HUES48 (cell line): ENCODE measurements around the gene CREB3L1.

ENCODE experiments used
- H3K27ac ChIP-seq: one replicate; pipeline ENCODE4 v1.7.0; 2013; ENCODE audit warnings: low read depth, low read length, inconsistent platforms
- H3K27me3 ChIP-seq: 2 replicates; pipeline ENCODE4 v1.6.1; 2013; ENCODE audit warnings: mild to moderate bottlenecking, low read length; ENCODE audit not compliant: control insufficient read depth, insufficient read depth
- H3K36me3 ChIP-seq: 2 replicates; pipeline ENCODE4 v1.6.1; 2013; ENCODE audit warnings: low read length; ENCODE audit not compliant: control insufficient read depth, insufficient read depth
- H3K4me1 ChIP-seq: 2 replicates; pipeline ENCODE4 v1.6.1; 2013; ENCODE audit warnings: mild to moderate bottlenecking, low read length; ENCODE audit not compliant: control insufficient read depth, insufficient read depth
- H3K4me3 ChIP-seq: 2 replicates; pipeline ENCODE4 v1.5.1; 2013; ENCODE audit warnings: mild to moderate bottlenecking, low read depth, low read length
- H3K9ac ChIP-seq: 2 replicates; pipeline ENCODE4 v1.6.1; 2013; ENCODE audit warnings: mild to moderate bottlenecking, low read depth, low read length, moderate library complexity
- H3K9me3 ChIP-seq: 2 replicates; pipeline ENCODE4 v1.6.1; 2013; ENCODE audit warnings: low read length; ENCODE audit not compliant: control insufficient read depth, insufficient read depth

Gene CREB3L1

DNA sequence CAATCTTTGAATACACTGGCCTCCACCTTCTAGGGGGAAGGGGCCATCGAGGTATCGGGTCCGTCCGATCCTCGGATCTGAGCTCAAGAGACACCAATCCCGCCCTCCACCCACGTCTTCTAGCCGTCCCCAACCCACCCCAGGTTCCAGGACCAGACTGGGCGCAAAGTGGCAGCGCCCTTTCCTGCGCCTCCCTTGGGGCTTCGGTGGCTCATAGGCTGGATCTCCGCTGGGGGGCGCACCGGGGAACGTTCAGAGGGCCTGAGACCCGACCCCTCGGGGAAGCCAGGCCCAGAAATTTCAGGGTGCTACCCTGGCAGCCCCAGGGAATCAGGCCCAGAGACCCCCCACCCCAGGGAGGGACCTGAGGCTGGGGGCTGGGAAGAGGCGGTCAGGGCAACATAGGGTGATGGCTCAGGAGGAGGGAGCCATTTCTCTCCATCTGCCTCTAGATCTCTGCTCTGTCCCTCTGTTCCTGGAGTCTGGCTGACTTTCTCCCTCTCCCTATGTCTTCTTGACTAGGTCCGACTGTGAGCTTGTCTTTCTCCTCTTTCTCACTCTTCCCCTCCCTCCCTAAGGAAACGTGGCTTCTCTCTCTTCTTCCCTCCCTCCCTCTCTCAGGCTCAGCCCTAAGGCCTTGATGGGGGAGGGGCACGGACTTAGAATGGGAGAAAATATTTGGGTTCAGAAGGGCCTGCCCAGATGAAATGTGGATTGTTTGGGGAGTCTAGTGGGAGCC, 1.1 kb downstream of the CREB3L1 start:
- Histone ChIP-seq H3K27me3 (peaks cover 4% of the 10 kb centered on the region; the same call in 1 of the 2 replicates), H3K36me3 (no peaks in the 10 kb centered on the region), H3K4me1 (peaks cover 31% of the 10 kb centered on the region), H3K4me3 (peak overlapping the region; percentile 78), H3K27ac (no peak overlapping the region), H3K9me3 (no peaks in the 10 kb centered on the region), H3K9ac (0 out of 2 replicates have a peak overlapping the region, but pooled peaks have one; percentile 18)

DNA sequence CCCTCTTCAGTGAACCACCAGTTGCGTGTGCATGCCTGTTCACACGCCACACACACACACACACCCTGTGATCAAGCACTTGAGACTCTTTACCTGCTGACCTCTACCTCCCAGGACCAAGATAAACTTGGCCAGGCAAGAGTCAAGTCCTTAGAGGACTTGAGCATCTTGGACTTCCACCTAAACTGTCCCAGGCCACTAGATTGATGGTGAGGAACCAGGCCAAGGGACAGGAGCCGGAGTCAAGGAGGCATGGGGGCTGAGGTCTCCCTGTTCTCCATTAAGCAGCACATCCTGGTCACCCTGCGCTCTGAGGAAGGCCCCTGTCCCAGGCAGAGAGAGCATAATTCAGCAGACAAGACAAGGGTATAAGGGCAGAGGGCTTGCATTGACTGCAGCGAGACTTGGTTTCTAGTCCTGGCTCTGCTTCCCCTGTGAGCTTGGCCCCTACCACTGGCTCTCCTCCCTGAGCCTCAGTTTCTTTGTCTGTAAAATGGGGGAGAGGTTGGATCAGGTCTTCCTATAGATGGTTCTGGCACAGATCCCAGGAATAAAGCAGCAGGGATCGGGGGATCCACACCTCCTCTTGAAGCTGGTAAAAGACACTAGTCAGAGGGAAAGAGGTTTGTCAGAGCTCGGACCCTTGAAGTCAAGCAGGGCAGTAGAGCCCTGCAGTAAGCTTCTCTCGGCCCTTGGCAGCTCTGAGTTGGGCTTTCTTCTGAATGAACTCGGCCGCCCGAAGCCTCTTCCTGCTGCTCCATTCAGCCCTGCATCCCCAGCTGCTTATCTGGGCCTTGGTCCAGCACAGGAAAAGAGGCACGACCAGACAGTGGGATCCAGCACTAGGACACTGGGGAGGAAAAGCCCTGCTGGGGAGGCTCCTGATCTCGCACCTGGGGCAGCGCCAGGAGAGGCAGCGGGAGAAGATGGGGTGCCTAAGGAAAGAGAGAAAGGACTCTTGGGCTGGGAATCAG, 2.0 kb downstream of the CREB3L1 start:
- Histone ChIP-seq H3K9ac (no peak overlapping the region), H3K36me3 (no peaks in the 10 kb centered on the region), H3K4me1 (peaks cover 31% of the 10 kb centered on the region), H3K9me3 (no peaks in the 10 kb centered on the region), H3K4me3 (peak overlapping the region; percentile 78; the same call in 1 of the 2 replicates), H3K27me3 (peaks cover 4% of the 10 kb centered on the region; the same call in 1 of the 2 replicates), H3K27ac (no peak overlapping the region)

DNA sequence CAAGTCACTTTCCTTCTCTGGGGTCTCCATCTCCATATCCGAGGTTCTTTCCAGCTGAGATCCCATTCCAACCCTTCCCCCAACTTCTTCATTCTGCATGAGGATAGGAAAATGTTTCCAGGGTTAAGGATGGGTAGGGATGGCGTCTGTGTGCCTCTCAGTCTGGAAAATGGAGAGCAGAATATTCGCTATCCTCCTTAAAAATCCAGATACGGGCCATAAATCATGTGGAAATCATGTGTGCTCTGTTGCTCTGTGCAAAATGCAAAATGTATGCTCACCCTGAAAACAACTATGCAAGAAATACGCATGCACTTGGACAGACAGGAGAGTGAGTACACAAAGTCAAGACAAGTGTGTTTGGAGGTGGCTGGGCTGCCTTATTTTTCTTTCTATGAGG, 3.2 kb downstream of the CREB3L1 start:
- H3K4me3 ChIP-seq, result no peak overlapping the region

DNA sequence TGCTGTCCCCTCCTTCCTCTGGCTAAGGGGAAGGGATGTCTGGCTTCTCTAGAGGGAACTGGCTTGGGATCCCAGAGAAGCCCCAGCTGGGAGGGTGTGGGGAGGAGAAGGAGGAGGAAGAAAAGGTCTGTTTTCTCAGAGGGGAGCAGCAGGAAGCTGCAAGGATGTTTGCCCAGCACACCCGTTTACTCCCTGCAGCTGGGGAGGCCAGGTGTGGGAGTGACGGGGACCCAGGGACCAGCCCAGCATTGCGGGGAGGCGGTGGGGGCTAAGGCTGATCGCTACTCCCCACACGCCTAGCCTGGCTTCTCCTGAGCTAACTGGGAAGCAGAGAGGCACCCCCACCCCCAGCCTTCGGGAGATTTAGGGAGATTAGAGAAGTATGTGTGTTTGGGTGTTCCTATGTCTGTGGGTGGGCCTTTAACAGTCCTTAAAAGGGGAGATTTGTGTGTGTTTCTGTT, 3.9 kb downstream of the CREB3L1 start:
- Histone ChIP-seq H3K9me3 (no peaks in the 10 kb centered on the region), H3K4me3 (peak overlapping the region; percentile 27), H3K4me1 (peaks cover 31% of the 10 kb centered on the region), H3K36me3 (no peaks in the 10 kb centered on the region), H3K27me3 (peaks cover 4% of the 10 kb centered on the region; the same call in 1 of the 2 replicates), H3K9ac (peak overlapping the region; percentile 4; the same call in 1 of the 2 replicates), H3K27ac (peak overlapping the region; percentile 53)

More for the DNA sequence above, 3.2 kb downstream of the CREB3L1 start:
- peaks cover 31% of the 10 kb centered on the region for H3K4me1 ChIP-seq
- H3K9ac ChIP-seq, result no peak overlapping the region
- H3K9me3 ChIP-seq, result no peaks in the 10 kb centered on the region
- H3K36me3 ChIP-seq, result no peaks in the 10 kb centered on the region
- H3K27ac ChIP-seq, result no peak overlapping the region
- H3K27me3 ChIP-seq, result peaks cover 4% of the 10 kb centered on the region; the same call in 1 of the 2 replicates

DNA sequence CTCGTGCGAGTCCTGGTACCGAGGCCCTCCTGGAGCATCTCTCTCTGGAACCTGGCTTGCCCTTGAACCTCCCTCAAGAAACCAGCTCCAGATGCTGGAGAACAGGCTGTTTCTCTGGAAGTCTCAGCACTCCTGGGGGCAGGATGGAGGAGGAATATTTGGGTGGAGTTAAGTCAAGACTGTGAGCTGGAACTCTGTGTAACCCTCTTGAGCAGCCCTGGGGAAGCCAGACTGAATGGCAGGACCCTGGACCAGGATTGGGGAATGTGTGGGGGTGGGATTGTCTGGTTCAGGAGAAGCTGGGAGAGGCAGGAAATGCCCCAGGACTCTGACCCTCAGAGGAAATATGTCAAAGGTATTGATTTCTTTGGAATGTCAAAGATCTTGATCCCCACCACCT, 7.7 kb downstream of the CREB3L1 start:
- Histone ChIP-seq H3K27ac (no peak overlapping the region), H3K9me3 (no peaks in the 10 kb centered on the region), H3K36me3 (no peaks in the 10 kb centered on the region), H3K4me1 (peaks cover 20% of the 10 kb centered on the region), H3K9ac (no peak overlapping the region), H3K4me3 (no peak overlapping the region), H3K27me3 (no peaks in the 10 kb centered on the region)

DNA sequence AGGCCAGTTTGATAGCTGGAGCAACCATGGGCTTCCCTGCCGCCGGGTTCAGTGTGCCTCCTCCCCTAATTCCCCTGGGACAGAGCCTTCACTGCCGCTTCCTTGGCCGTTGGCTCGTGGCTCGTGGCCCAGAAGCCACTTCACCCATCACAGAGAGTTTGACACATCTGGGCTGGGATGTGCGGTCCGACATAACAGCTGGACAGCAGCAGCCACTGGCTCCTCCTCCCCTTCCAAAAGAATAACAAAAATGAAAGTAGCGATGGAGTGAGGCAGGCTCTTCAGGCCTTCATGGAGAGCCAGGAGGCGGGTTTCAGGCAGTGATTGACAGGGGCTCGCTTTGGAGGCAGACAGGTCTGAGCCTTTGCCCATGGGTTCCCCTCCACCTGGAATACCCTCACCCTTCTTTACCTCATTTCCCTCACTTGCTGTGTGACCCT, 8.2 kb downstream of the CREB3L1 start:
- no peaks in the 10 kb centered on the region for H3K36me3 ChIP-seq
- no peak overlapping the region for H3K4me3 ChIP-seq
- H3K27me3 ChIP-seq, result no peaks in the 10 kb centered on the region
- H3K27ac ChIP-seq, result no peak overlapping the region
- H3K9me3 ChIP-seq, result no peaks in the 10 kb centered on the region
- peaks cover 20% of the 10 kb centered on the region for H3K4me1 ChIP-seq
- no peak overlapping the region for H3K9ac ChIP-seq

DNA sequence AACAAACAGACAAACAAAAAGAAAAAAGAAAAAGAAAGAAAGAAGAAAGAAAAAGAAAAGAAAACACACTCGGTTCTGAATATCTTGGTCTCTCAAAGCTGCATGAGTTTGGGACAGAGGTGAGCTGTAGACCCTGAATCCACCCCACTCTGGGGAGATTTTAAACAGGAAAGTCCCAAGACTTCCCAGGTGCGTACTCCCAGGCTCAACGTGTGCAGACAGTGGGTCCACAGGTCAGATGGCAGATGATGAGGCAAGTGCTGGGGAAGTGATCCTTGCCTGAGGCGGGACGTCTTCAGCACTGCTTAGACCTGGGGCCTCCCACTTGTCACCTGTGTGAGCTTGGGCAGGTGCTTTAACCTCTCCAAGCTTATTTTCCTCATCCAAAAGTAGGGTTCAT, 9.3 kb downstream of the CREB3L1 start:
- no peaks in the 10 kb centered on the region for H3K9me3 ChIP-seq
- H3K4me3 ChIP-seq, result no peak overlapping the region
- no peaks in the 10 kb centered on the region for H3K27me3 ChIP-seq
- no peak overlapping the region for H3K9ac ChIP-seq
- H3K36me3 ChIP-seq, result no peaks in the 10 kb centered on the region
- peaks cover 20% of the 10 kb centered on the region for H3K4me1 ChIP-seq
- no peak overlapping the region for H3K27ac ChIP-seq

DNA sequence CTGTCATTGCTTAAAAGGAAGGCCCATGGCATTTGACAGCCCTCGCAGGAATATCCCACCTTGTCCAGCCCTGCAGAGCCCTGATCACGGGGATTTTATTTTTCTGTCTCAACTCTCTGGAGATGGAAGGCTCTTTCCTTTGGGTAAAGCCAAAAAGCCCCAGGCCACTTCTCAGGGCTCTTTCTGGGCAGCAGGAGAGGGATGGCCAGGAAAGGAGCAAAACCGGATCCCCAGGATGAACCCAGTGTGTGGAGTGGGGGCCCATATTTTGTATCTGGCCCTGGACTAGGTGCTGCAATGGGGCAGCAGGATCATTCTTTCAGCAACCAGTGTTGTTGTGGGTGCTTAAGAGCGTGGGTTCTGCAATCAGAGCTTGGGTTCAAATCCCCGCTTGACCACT, 11.0 kb downstream of the CREB3L1 start:
- no peak overlapping the region for H3K4me3 ChIP-seq
- no peak overlapping the region for H3K9ac ChIP-seq
- H3K27ac ChIP-seq, result no peak overlapping the region
- no peaks in the 10 kb centered on the region for H3K36me3 ChIP-seq
- H3K4me1 ChIP-seq, result peaks cover 18% of the 10 kb centered on the region
- no peaks in the 10 kb centered on the region for H3K9me3 ChIP-seq
- H3K27me3 ChIP-seq, result no peaks in the 10 kb centered on the region

DNA sequence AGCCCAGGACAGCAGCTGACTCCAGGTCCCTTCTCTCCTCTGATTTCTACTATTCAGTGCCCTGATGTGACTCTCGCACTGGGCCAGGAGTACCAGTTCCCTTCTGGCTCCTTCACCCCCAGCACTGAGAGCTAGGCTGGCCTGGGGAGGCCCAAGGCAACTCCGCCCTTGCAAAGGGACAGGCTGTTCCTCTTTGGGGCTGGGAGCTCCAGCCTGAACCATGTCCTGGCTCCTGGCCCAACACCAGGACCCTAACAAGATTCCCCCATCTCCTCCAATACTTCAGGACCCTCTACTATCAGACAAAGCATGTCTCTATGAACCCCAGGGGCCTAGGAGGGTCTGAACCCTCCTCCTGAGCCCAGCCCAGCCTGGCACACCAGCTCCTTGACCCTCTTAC, 12.5 kb downstream of the CREB3L1 start:
- H3K4me3 ChIP-seq, result no peak overlapping the region
- no peaks in the 10 kb centered on the region for H3K36me3 ChIP-seq
- H3K9ac ChIP-seq, result no peak overlapping the region
- no peaks in the 10 kb centered on the region for H3K27me3 ChIP-seq
- peak overlapping the region; percentile 42 for H3K27ac ChIP-seq
- H3K9me3 ChIP-seq, result no peaks in the 10 kb centered on the region
- peaks cover 25% of the 10 kb centered on the region for H3K4me1 ChIP-seq

DNA sequence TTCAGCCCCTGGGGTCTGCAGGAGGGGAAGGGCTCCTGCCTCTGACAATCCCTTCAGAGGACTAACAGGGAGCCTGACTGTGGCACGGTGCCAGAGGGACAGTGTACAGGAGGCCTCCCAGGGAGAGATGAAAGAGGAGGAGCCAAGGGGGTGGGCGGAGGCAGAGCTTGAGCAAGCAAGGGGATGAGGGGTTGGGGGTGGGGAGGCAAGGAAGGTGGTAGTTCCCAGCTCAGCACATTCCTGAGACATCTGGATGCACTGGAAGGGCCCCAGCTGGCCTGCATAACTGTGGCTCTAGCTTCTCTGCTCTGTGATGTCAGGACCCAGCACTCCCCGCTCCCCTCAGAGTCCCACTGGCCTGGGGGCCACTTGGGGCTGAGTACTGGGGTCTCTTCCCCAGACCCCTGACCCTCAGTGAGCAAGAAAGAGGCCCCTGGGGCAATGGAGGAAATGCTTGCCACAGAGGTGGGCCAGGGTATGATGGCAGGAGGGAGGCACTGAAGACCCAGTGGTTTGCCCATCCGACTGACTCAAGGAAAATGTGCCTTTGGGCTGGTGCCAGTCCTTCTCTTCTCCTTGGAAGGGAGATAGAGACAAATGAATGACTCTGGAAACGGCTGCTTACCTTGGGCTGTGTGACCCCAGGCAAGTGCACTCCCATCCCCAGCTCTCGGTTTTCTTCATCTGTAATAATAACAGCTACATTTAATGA, 13.3 kb downstream of the CREB3L1 start:
- H3K27ac ChIP-seq, result peak overlapping the region; percentile 70
- H3K9me3 ChIP-seq, result no peaks in the 10 kb centered on the region
- H3K36me3 ChIP-seq, result no peaks in the 10 kb centered on the region
- peaks cover 27% of the 10 kb centered on the region for H3K4me1 ChIP-seq
- no peak overlapping the region; the same call in 1 of the 2 replicates for H3K9ac ChIP-seq
- H3K27me3 ChIP-seq, result no peaks in the 10 kb centered on the region
- no peak overlapping the region for H3K4me3 ChIP-seq
